ENCODE results near the gene ITGA2B.
"Not testable (repeated sequence)": the region's sequence is repeated elsewhere in the genome, so short reads cannot be mapped to it uniquely, and the experiment has no call there.

Gene ITGA2B

GRCh38 chr17:44390250-44390870 is 911 bp upstream of the ITGA2B start:
- DNase-seq = no peak

DNA sequence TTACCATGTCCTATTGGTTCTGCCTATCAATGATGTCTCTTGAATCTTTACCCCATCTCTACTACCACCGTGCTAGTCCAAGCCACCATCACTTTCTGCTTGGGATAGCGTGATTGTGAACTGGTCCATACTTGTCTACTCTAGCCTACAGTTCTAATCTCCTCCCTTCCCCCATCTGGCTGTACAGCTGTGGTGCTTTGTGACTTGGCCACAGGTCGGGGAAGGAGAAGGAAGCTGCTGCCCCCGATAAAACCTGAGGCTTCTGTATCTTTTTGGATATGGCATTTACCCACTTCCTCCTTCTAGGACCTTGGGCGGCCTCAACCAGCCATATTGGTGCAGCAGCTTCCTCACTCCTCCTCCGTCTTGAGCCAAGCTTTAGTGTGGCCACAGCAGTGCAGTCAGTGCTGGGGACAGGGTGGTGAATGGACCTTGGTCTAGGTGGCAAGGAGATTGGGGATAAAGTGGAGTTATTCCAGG is 314 bp upstream of the ITGA2B start:
- no peak for DNase-seq

DNA sequence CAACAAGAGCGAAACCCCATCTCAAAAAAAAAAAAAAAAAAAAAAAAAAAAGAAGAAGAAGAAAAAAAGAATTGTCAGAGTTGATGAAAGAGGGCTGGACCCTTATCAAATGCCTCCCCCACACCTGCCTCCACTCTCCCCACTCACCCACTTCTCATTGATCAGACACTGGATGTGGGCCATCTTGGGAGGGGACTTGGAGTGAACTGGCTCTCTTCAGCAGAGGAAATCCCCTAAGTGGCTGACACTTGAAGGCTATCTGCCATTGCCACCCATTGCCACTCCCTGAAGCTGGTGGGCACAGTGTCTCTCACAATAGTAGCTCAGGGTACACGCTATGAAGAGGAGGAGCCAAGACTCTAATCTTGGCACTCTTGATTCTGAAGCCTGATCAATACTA is 1.6 kb downstream of the ITGA2B start:
- no peak for DNase-seq

GRCh38 chr17:44386182-44386525 is 3.3 kb downstream of the ITGA2B start:
- DNase-seq = no peak

- DNase-seq = peak; percentile 67
Observed at GRCh38 chr17:44385287-44386181, 3.9 kb downstream of the ITGA2B start.

DNA sequence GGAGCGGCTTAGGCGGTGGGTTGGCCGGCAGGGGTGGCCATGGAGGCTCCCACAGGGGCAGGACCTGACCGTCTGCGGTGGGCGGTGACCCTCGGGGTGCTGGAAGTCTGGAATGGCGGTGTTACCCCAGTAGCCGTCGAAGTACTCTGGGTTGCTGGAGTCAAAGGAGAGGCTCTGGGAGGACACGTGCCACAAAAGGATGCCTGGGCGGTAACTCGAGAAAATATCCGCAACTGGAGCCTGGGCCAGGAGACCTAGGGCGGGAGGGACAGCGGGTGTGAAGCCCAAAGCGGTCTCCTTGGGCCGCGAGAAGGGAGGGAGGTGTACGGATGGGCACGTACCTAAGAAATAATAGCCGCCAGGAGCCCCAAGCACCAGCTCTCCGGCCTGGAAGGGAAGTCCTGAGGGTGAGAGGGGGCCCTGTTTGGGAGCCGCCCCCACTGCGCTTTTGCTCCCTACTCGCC is 4.6 kb downstream of the ITGA2B start:
- no peak for DNase-seq

GRCh38 chr17:44384281-44384822 is 5.1 kb downstream of the ITGA2B start:
- DNase-seq = no peak

DNA sequence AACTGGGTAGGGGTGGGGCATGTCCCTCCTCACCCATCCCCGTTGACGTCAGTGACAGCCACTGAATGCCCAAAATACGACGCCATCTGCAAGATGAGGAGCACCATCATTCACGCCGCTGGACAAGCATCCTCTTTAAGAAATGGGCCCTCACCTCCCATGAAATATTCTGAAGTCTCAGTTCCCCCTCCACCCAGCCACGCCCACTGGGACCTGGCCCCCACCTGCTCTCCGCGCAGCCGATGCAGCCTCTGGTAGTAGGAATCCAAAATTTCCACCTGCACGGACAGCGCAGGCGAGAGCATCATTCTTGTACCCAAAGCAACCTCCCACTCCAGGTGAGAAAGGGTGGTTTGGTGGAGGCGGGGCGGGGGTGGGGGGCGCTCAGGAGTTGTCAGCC is 5.6 kb downstream of the ITGA2B start:
- no peak for DNase-seq

- DNase-seq = no peak
Observed at GRCh38 chr17:44383363-44383762, 6.1 kb downstream of the ITGA2B start.

DNA sequence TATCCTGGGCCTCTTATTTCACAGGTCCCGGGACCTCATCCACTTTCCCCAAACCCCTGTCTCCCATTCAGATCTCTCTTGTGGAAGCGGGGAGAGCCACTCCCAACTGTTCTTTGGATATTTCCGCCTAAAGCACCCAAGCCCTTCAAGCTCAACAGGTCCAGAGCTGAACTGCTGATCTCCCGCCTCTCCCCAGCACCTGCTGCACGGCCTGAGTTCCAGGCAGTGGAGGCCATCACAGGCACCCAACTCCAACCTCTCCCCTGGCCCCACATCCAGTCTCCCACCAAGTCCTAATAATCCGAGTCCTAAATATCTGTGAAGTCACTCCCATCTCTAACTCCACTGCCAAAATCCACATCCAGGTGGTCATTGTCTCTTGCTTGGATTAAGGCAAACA is 6.5 kb downstream of the ITGA2B start:
- no peak for DNase-seq

GRCh38 chr17:44381810-44382305 is 7.6 kb downstream of the ITGA2B start:
- DNase-seq = no peak

DNA sequence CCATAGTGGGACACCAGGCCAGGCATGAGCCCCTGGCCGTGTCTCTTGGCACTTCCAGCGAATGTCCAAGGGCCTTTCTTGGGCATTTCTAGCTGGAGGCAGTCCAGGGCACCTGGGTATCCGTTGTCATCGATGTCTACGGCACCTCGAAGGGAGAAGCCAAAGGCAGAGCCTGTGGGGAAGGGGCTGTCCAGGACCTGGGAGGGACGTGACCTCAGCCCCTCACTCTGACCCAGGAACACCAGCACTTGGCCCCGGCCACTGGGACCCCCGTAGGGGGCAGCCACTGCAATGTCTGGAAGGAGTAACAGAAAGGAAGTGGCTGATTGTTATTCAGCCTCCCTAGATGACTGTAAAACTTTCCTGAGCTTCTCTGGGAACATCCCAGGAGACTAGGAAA is 8.7 kb downstream of the ITGA2B start:
- no peak for DNase-seq

- DNase-seq = no peak
Observed at GRCh38 chr17:44379887-44380286, 9.6 kb downstream of the ITGA2B start.

GRCh38 chr17:44378171-44378705 is 11.2 kb downstream of the ITGA2B start:
- DNase-seq = no peak

DNA sequence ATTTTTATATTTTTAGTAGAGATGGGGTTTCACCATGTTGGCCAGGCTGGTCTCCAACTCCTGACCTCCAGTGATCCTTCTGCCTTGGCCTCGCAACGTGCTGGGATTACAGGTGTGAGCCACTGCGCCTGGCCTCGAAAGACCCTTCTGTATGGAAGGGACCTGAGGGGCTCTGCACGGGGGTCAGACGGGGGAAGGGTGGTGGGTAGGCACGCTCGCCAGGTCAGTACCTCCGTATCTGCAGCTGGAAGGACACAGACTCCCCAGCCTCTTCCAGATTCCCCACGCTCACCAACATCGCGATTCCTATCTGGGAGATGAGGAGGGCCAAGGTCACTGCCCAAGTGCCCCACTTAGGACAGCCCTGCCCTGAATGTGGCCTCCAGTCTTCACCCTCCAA is 12.7 kb downstream of the ITGA2B start:
- DNase-seq = no peak

DNA sequence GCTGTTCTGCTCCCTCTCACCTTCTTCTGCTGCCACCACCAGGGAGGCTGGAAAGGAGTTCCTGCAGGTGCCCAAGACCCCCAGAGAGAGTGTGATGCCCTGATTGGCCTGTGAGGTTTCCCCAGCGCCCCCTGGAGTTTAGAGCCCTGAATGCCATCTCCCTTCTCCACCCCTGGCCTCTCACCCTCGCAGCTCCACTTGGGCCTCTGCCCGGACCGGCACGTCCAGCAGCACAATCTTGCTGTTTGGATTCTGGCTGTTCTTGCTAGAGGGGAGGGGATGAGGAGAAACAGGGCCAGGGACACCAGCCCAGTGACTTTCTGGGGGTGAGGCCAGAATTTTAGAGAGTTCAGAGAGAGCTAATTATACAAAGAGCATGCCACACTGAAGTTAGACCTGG is 13.3 kb downstream of the ITGA2B start:
- DNase-seq = no peak

GRCh38 chr17:44375196-44376017 is 14.0 kb downstream of the ITGA2B start:
- no peak for DNase-seq

DNA sequence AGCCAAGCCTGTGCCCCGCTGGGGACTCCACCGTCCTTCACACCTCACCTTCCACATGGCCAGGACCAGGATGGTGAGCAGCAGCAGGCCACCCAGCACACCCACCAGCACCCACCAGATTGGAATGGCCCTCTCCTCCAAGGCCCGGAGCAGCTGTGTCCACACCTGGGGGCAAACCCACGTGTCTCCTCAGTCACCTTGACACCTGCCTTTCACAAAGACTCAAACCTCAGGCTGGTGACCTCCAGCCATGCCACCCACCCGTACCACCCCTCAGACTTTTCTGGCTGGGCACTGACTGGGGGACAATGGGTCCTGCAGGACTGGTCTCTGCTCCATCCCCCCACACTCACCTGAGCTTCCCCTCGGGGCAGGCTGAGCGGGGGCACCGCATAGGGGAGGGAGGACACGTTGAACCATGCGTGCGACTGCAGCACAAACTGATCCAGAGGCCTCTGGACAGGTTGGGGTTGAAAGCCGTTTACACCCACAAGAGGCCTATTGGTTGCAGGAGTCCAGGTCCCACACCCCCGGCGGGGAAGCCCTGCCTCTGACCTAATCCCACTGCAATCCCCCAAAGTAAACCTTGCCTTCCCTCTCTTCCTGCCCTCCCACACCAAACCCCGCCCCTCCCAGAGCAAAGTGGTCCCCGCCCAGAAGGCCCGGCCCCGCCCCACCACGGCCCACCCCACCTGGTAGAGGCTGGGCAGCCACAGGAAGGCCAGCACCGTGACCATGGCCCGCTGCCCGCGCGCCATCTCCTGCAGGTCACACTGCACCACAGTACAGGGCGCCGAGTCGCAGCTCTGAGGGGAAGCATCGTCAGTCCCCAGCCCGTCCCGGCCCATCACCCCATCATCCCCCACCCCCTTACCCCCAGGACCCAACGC is 14.9 kb downstream of the ITGA2B start:
- no peak for DNase-seq

DNA sequence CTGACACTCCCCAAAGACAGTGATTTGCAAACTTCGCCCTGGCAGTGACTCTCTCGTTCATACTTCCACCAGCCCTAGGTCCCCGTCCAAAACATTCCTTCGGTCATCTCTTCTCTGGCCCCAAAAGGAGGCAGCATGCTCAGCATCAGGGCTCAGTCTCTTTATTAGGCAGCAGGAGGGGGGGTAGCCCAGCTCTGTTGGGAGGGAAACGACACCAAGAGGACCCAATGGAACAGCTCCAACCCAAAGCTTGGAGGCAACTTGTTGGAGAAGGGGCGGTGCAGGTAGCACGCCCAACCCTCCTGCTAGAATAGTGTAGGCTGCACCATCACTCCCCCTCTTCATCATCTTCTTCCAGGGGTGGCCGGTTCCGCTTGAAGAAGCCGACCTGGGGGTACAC is 17.4 kb downstream of the ITGA2B start:
- DNase-seq = no peak

DNA sequence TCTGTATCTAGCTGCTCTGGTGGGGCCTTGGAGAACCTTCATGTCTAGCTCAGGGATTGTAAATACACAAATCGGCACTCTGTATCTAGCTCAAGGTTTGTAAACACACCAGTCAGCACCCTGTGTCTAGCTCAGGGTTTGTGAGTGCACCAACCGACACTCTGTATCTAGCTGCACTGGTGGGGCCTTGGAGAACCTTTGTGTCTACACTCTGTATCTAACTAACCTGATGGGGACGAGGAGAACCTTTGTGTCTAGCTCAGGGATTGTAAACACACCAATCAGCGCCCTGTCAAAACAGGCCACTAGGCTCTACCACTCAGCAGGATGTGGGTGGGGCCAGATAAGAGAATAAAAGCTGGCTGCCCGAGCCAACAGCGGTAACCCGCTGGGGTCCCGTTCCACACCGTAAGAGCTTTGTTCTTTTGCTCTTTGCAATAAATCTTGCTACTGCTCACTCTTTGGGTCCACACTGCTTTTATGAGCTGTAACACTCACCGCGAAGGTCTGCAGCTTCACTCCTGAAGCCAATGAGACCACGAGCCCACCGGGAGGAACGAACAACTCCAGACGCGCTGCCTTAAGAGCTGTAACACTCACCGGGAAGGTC is 19.9 kb downstream of the ITGA2B start:
- DNase-seq = not testable (repeated sequence)
